IPS DF 4.7 (cell line): ENCODE results near the gene CUL9.

Experiments used
- DNase-seq: peaks from one replicate; pipeline ENCODE4 v3.0.0-alpha.2; 2013; ENCODE audit warnings: low spot score; ENCODE audit errors: extremely low read depth

The CUL9 gene

GRCh38 chr6:43193929-43194328, 11.9 kb downstream of the CUL9 start:
- DNase-seq = no peak

- DNase-seq = no peak
Observed at GRCh38 chr6:43196337-43196736, 14.3 kb downstream of the CUL9 start.

GRCh38 chr6:43199912-43200311, 17.9 kb downstream of the CUL9 start:
- DNase-seq = no peak

GRCh38 chr6:43200541-43200940, 18.5 kb downstream of the CUL9 start:
- no peak for DNase-seq

GRCh38 chr6:43202451-43202850, 20.5 kb downstream of the CUL9 start:
- DNase-seq = no peak

GRCh38 chr6:43203029-43203717, 21.2 kb downstream of the CUL9 start:
- no peak for DNase-seq

- DNase-seq = no peak
Observed at GRCh38 chr6:43203718-43204095, 21.7 kb downstream of the CUL9 start.

GRCh38 chr6:43204271-43205105, 22.5 kb downstream of the CUL9 start:
- no peak for DNase-seq

GRCh38 chr6:43205849-43206248, 23.9 kb downstream of the CUL9 start:
- no peak for DNase-seq

- DNase-seq = no peak
Observed at GRCh38 chr6:43207286-43207685, 25.3 kb downstream of the CUL9 start.

GRCh38 chr6:43211955-43212354, 30.0 kb downstream of the CUL9 start:
- no peak for DNase-seq

GRCh38 chr6:43213431-43213830, 31.4 kb downstream of the CUL9 start:
- DNase-seq = no peak

GRCh38 chr6:43215066-43215465, 33.1 kb downstream of the CUL9 start:
- DNase-seq = no peak

GRCh38 chr6:43216200-43216599, 34.2 kb downstream of the CUL9 start:
- no peak for DNase-seq

- DNase-seq = no peak
Observed at GRCh38 chr6:43217351-43217750, 35.4 kb downstream of the CUL9 start.

GRCh38 chr6:43219119-43219518, 37.1 kb downstream of the CUL9 start:
- no peak for DNase-seq

- no peak for DNase-seq
Observed at GRCh38 chr6:43219814-43220213, 37.8 kb downstream of the CUL9 start.

- no peak for DNase-seq
Observed at GRCh38 chr6:43220439-43220951, 38.5 kb downstream of the CUL9 start.

GRCh38 chr6:43221046-43221972, 39.3 kb downstream of the CUL9 start:
- DNase-seq = no peak

GRCh38 chr6:43222418-43223059, 40.5 kb downstream of the CUL9 start:
- DNase-seq = no peak

- DNase-seq = no peak
Observed at GRCh38 chr6:43223175-43223574, 41.2 kb downstream of the CUL9 start.
